B cell (primary cell): ENCODE results near the gene CDHR5. TPM values are rescaled to one million over a fixed set of nuclear protein-coding genes. Genes with fewer than 3 reads are reported as not detected.

Experiments used
- ATAC-seq: fragments of 200-7000 bp; cut with Tn5 transposase; one replicate; pipeline ENCODE4 v1.10.0; 2021; ENCODE audit warnings: low read depth, mild to moderate bottlenecking, moderate number of reproducible peaks, moderate library complexity
- CTCF ChIA-PET: fragments of 350-600 bp; sonication (Branson Sonifier 250); formaldehyde crosslinking; loops from one replicate; lab custom pipeline; 2021; ENCODE audit warnings: antibody characterized with exemption, inconsistent platforms; lab: Charles Lee
- POLR2A ChIA-PET: fragments of 350-600 bp; sonication (Branson Sonifier 250); formaldehyde crosslinking; loops from one replicate; lab custom pipeline; 2021; ENCODE audit warnings: antibody characterized with exemption; lab: Charles Lee
- DNase-seq: peaks from one replicate; pipeline ENCODE4 v3.0.0; 2013
- H2AFZ ChIP-seq: 2 replicates; pipeline ENCODE4 v1.6.1; 2012; ENCODE audit warnings: mild to moderate bottlenecking, low read depth, low read length; ENCODE audit not compliant: insufficient read depth, poor library complexity, severe bottlenecking
- H3K27ac ChIP-seq, 2 donors: 1 replicate in 1 of 2; 2 replicates in 1 of 2; pipeline ENCODE4 v1.5.1; 2012 to 2013; ENCODE audit warnings: low read length in 2 of 2, mild to moderate bottlenecking in 2 of 2, moderate library complexity in 1 of 2
- H3K27me3 ChIP-seq, 4 experiments: fragments of 200-600 bp in 1 of 4; sonication (generic) in 1 of 4; replicated peaks in 1 of 4; 1 replicate in 2 of 4; 2 replicates in 2 of 4; pipeline versions ENCODE4 v1.6.1 to v1.7.0; 2013 to 2016; ENCODE audit warnings: low read length in 3 of 4, mild to moderate bottlenecking in 2 of 4, mixed read lengths in 1 of 4, moderate library complexity in 1 of 4; ENCODE audit not compliant: insufficient read depth in 4 of 4, control insufficient read depth in 3 of 4; ENCODE audit errors: control extremely low read depth in 1 of 4
- H3K36me3 ChIP-seq, 2 experiments: replicated peaks in 1 of 2; 1 replicate in 1 of 2; 2 replicates in 1 of 2; pipeline versions ENCODE4 v1.6.1 to v1.7.1; 2013; ENCODE audit warnings: low read length in 1 of 2; ENCODE audit not compliant: insufficient read depth in 2 of 2, control insufficient read depth in 1 of 2; ENCODE audit errors: control extremely low read depth in 1 of 2, extremely low read depth in 1 of 2
- H3K4me1 ChIP-seq, 2 donors: fragments of 200-600 bp in 1 of 2; sonication (generic) in 1 of 2; 1 replicate in 1 of 2; 2 replicates in 1 of 2; pipeline versions ENCODE4 v1.5.1 to v1.6.1; 2013 to 2017; ENCODE audit warnings: low read length in 2 of 2; ENCODE audit not compliant: control insufficient read depth in 2 of 2, insufficient read depth in 2 of 2
- H3K4me2 ChIP-seq: replicated peaks from 2 replicates; pipeline ENCODE3; 2012; ENCODE audit warnings: mild to moderate bottlenecking, low read depth, low read length; ENCODE audit not compliant: poor library complexity, severe bottlenecking
- H3K4me3 ChIP-seq, 5 experiments: fragments of 200-600 bp in 1 of 5; sonication (generic) in 1 of 5; 1 replicate in 3 of 5; 2 replicates in 2 of 5; pipeline versions ENCODE4 v1.5.1 to v1.7.0; 2011 to 2016; ENCODE audit warnings: low read length in 4 of 5, mild to moderate bottlenecking in 4 of 5, low read depth in 2 of 5, control low read depth in 1 of 5, moderate library complexity in 1 of 5; ENCODE audit not compliant: insufficient read depth in 1 of 5; ENCODE audit errors: control extremely low read depth in 1 of 5, extremely low read depth in 1 of 5
- H3K79me2 ChIP-seq: fragments of 200-600 bp; sonication (generic); one replicate; pipeline ENCODE4 v1.6.0; 2016; ENCODE audit warnings: low read length; ENCODE audit not compliant: control insufficient read depth, insufficient read depth
- H3K9ac ChIP-seq: fragments of 200-600 bp; sonication (generic); 2 replicates; pipeline ENCODE4 v1.6.1; 2017; ENCODE audit warnings: mild to moderate bottlenecking, low read length, moderate library complexity
- H3K9me3 ChIP-seq, 3 donors: one replicate each; pipeline versions ENCODE4 v1.6.1 to v1.7.1; 2013; ENCODE audit warnings: low read length in 2 of 3; ENCODE audit not compliant: control insufficient read depth in 2 of 3, insufficient read depth in 1 of 3; ENCODE audit errors: control extremely low read depth in 1 of 3
- H4K20me1 ChIP-seq: 2 replicates; pipeline ENCODE4 v1.6.0; 2012; ENCODE audit warnings: mild to moderate bottlenecking, low read length; ENCODE audit not compliant: insufficient read depth, control insufficient read depth, poor library complexity, severe bottlenecking
- H3K27ac Mint-ChIP-seq: one replicate; pipeline ENCODE4 v1.8.0; 2021; ENCODE audit warnings: mixed read lengths
- H3K27me3 Mint-ChIP-seq: one replicate; pipeline ENCODE4 v1.8.0; 2021; ENCODE audit warnings: mixed read lengths
- H3K4me1 Mint-ChIP-seq: one replicate; pipeline ENCODE4 v1.8.0; 2021; ENCODE audit warnings: mixed read lengths
- H3K4me3 Mint-ChIP-seq: one replicate; pipeline ENCODE4 v1.8.0; 2021; ENCODE audit warnings: mixed read lengths
- H3K9me3 Mint-ChIP-seq: one replicate; pipeline ENCODE4 v1.8.0; 2022; ENCODE audit warnings: mixed read lengths; ENCODE audit not compliant: insufficient read depth
- EZH2 ChIP-seq: IDR thresholded peaks from 2 replicates; pipeline ENCODE4 v1.6.1; 2012; ENCODE audit warnings: borderline replicate concordance, low read depth, mild to moderate bottlenecking, moderate library complexity, low read length; ENCODE audit not compliant: insufficient read depth, poor library complexity, severe bottlenecking
- WGBS: methylation state at CpG from one replicate; pipeline ENCODE4 v1.1.5; 2013; ENCODE audit warnings: missing lambda C conversion rate; ENCODE audit not compliant: insufficient coverage; 5-methylcytosine and 5-hydroxymethylcytosine counted together
- intact Hi-C: fragments of 100-400 bp; cut with micrococcal nuclease; formaldehyde crosslinking; loops from one replicate; pipeline ENCODE4 v1.10.0; 2022
- polyA plus RNA-seq: library from polyadenylated mRNA; depleted of rRNA; stranded (reverse); fragments of >200 nt; gene quantifications from 2 replicates; pipeline ENCODE4 v1.2.3, GENCODE V29; 2012
- total RNA-seq, 2 donors: library from RNA; stranded (reverse); fragments of 120-200 nt in 1 of 2; gene quantifications; 1 replicate in 1 of 2; 2 replicates in 1 of 2; pipeline versions ENCODE4 v1.2.3 to v1.2.4, GENCODE V29; 2013 to 2022
- TF ChIP-seq, protein P1 (sequence below): fragments of 200-600 bp; IDR thresholded peaks from one replicate; pipeline ENCODE4 v1.8.0; 2022; ENCODE audit warnings: antibody characterized with exemption, mild to moderate bottlenecking

Gene CDHR5
- total and polyA plus RNA-seq, 2 donors (not counting 1 experiment from before 2014, with no cell fraction given): 0.09 TPM; not detected in 1

- H3K79me2 ChIP-seq: no peaks in the 10 kb centered on the region
- Mint-ChIP-seq H3K4me3 (no peak overlapping the region), H3K9me3 (no peaks in the 10 kb centered on the region), H3K27ac (no peak overlapping the region), H3K27me3 (peaks cover 5% of the 10 kb centered on the region), H3K4me1 (peaks cover 6% of the 10 kb centered on the region)
- no peak overlapping the region for H3K4me3 ChIP-seq
- no peak overlapping the region for H3K27ac ChIP-seq
- H3K27me3 ChIP-seq: peaks cover 0 to 20% (median 4%) of the 10 kb centered on the region in 4 experiments
- intact Hi-C loops: no loop called here
- H3K9ac ChIP-seq: no peak overlapping the region
- H3K4me1 ChIP-seq: peaks cover 11 to 12% of the 10 kb centered on the region in 2 donors
- CTCF ChIA-PET: no interaction called here
- 87% methylated on average over 37 of the region's 45 CpGs for WGBS
- H3K9me3 ChIP-seq: no peaks in the 10 kb centered on the region
- H3K4me2 ChIP-seq: no peak overlapping the region
- ATAC-seq (no peak), DNase-seq (no peak)
- H2AFZ ChIP-seq: no peak overlapping the region
- TF ChIP-seq, protein P1, sequence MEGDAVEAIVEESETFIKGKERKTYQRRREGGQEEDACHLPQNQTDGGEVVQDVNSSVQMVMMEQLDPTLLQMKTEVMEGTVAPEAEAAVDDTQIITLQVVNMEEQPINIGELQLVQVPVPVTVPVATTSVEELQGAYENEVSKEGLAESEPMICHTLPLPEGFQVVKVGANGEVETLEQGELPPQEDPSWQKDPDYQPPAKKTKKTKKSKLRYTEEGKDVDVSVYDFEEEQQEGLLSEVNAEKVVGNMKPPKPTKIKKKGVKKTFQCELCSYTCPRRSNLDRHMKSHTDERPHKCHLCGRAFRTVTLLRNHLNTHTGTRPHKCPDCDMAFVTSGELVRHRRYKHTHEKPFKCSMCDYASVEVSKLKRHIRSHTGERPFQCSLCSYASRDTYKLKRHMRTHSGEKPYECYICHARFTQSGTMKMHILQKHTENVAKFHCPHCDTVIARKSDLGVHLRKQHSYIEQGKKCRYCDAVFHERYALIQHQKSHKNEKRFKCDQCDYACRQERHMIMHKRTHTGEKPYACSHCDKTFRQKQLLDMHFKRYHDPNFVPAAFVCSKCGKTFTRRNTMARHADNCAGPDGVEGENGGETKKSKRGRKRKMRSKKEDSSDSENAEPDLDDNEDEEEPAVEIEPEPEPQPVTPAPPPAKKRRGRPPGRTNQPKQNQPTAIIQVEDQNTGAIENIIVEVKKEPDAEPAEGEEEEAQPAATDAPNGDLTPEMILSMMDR: no peak
- TF ChIP-seq EZH2: no peak
- H3K36me3 ChIP-seq: no peaks in the 10 kb centered on the region
- no peaks in the 10 kb centered on the region for H4K20me1 ChIP-seq
- POLR2A ChIA-PET: no interaction called here
Measured at GRCh38 chr11:620935-621814, 3.6 kb downstream of the CDHR5 start.

GRCh38 chr11:620201-620600 is 4.6 kb downstream of the CDHR5 start:
- Histone ChIP-seq H3K27ac (no peak overlapping the region), H3K4me1 (peaks cover 9 to 13% of the 10 kb centered on the region in 2 donors), H2AFZ (no peak overlapping the region), H3K9ac (no peak overlapping the region), H3K9me3 (no peaks in the 10 kb centered on the region), H3K79me2 (peaks cover 3% of the 10 kb centered on the region), H3K4me2 (no peak overlapping the region), H3K27me3 (peaks cover 0 to 11% (median 0%) of the 10 kb centered on the region in 4 experiments), H4K20me1 (peaks cover 3% of the 10 kb centered on the region), H3K4me3 (no peak overlapping the region), H3K36me3 (no peaks in the 10 kb centered on the region)
- CTCF ChIA-PET: no interaction called here
- over 99% methylated on average over 13 of the region's 13 CpGs for WGBS
- no peak overlapping the region for H3K27ac Mint-ChIP-seq
- ATAC-seq: no peak
- intact Hi-C loops: no loop called here
- no peak for DNase-seq
- no peaks in the 10 kb centered on the region for H3K9me3 Mint-ChIP-seq
- POLR2A ChIA-PET: no interaction called here
- H3K27me3 Mint-ChIP-seq: peaks cover 5% of the 10 kb centered on the region
- TF ChIP-seq, protein P1: no peak
- no peak for TF ChIP-seq EZH2
- no peak overlapping the region for H3K4me3 Mint-ChIP-seq
- H3K4me1 Mint-ChIP-seq: peaks cover 8% of the 10 kb centered on the region
